Activated T-cell treated with anti-CD3 and anti-CD28 coated beads for 48 hours (primary cell): Measurements from ENCODE around the gene SPINK7.

Source experiments
- DNase-seq: peaks from one replicate; pipeline ENCODE4 v3.0.0-alpha.2; 2020; ENCODE audit warnings: low read depth

The SPINK7 gene

GRCh38 chr5:148343603-148344487 is 31.6 kb downstream of the SPINK7 start:
- no peak for DNase-seq

- no peak for DNase-seq
These were observed 35.5 kb downstream of the SPINK7 start for GRCh38 chr5:148347706-148348105.

- no peak for DNase-seq
These were observed 40.5 kb downstream of the SPINK7 start for GRCh38 chr5:148352696-148353095.

- DNase-seq = no peak
These were observed 41.4 kb downstream of the SPINK7 start for GRCh38 chr5:148353634-148354033.

GRCh38 chr5:148364343-148364742 is 52.1 kb downstream of the SPINK7 start:
- DNase-seq = no peak
